NCI-H524 (cell line): ENCODE data around the gene CD209.

Experiments used
- DNase-seq, 2 experiments: peaks; one replicate each; lab custom pipeline; 2025; lab: John Stamatoyannopoulos, UW

Gene CD209

GRCh38 chr19:7738023-7738422 is 9.3 kb downstream of the CD209 start:
- no peak for DNase-seq

GRCh38 chr19:7737215-7737614 is 10.1 kb downstream of the CD209 start:
- DNase-seq = no peak

GRCh38 chr19:7736148-7736547 is 11.2 kb downstream of the CD209 start:
- no peak for DNase-seq

GRCh38 chr19:7734220-7735203 is 12.8 kb downstream of the CD209 start:
- DNase-seq = no peak

- no peak for DNase-seq
Observed at GRCh38 chr19:7733376-7733775, 14.0 kb downstream of the CD209 start.

GRCh38 chr19:7732045-7732444 is 15.3 kb downstream of the CD209 start, which contains the start of gene CLEC4G:
CLEC4G (minus strand) TSS chr19:7732110; CDS start chr19:7732102, 8 bp downstream.
- no peak for DNase-seq

GRCh38 chr19:7731615-7732014 is 15.7 kb downstream of the CD209 start:
- DNase-seq = no peak

- DNase-seq = no peak
Observed at GRCh38 chr19:7731218-7731595, 16.1 kb downstream of the CD209 start.

- peak in 1 of 2 experiments; percentile 8 for DNase-seq
Observed at GRCh38 chr19:7730286-7731217, 16.8 kb downstream of the CD209 start.

- no peak for DNase-seq
Observed at GRCh38 chr19:7729831-7730285, 17.5 kb downstream of the CD209 start.

GRCh38 chr19:7729211-7729610 is 18.1 kb downstream of the CD209 start:
- peak in 1 of 2 experiments; percentile 13 for DNase-seq

- DNase-seq = no peak
Observed at GRCh38 chr19:7725791-7726190, 21.5 kb downstream of the CD209 start.

- DNase-seq = peak; percentile 98 to 99
Observed at GRCh38 chr19:7722231-7722651, 25.1 kb downstream of the CD209 start.

- DNase-seq = peak in 1 of 2 experiments; percentile 48
Observed at GRCh38 chr19:7720351-7720750, 27.0 kb downstream of the CD209 start.

GRCh38 chr19:7718668-7719067 is 28.7 kb downstream of the CD209 start:
- no peak for DNase-seq

- DNase-seq = no peak
Observed at GRCh38 chr19:7716762-7717161, 30.6 kb downstream of the CD209 start.

GRCh38 chr19:7715671-7716070 is 31.7 kb downstream of the CD209 start:
- DNase-seq = no peak

GRCh38 chr19:7710616-7711015 is 36.7 kb downstream of the CD209 start:
- no peak for DNase-seq

GRCh38 chr19:7709932-7710460 is 37.3 kb downstream of the CD209 start:
- no peak for DNase-seq

GRCh38 chr19:7706955-7707456 is 40.3 kb downstream of the CD209 start:
- no peak for DNase-seq

- DNase-seq = no peak
Observed at GRCh38 chr19:7706188-7706954, 41.0 kb downstream of the CD209 start.
